K562 (cell line): Measurements from ENCODE around the gene NOL4L. TPM values are rescaled to one million over a fixed set of nuclear protein-coding genes. Genes with fewer than 3 reads are reported as not detected.

Experiments used
- ARID2 ChIP-seq: fragments of 450-650 bp; IDR thresholded peaks from 2 replicates; pipeline ENCODE4 v1.6.1; 2017; ENCODE audit warnings: antibody characterized with exemption, mild to moderate bottlenecking
- CAMTA2 ChIP-seq: fragments of 250-450 bp; sonication (Bioruptor Pico); conservative IDR thresholded peaks from 2 replicates; pipeline ENCODE4 v1.5.1; 2022
- CTBP1 ChIP-seq: fragments of 450-650 bp; IDR thresholded peaks from 2 replicates; pipeline ENCODE4 v1.6.1; 2016; ENCODE audit warnings: borderline replicate concordance
- CXXC5 ChIP-seq: fragments of 250-450 bp; sonication (Bioruptor Pico); IDR thresholded peaks from 2 replicates; pipeline ENCODE4 v1.8.0; 2022; ENCODE audit warnings: inconsistent platforms, mild to moderate bottlenecking, moderate library complexity
- ELF4 ChIP-seq: fragments of 450-650 bp; formaldehyde crosslinking; IDR thresholded peaks from 2 replicates; pipeline ENCODE4 v1.4.0; 2022; ENCODE audit warnings: missing genetic modification characterization
- HCFC1 ChIP-seq: IDR thresholded peaks from 2 replicates; pipeline ENCODE4 v1.6.1; 2012; ENCODE audit warnings: low read depth, low read length, improper control_type of control experiment
- KDM4B ChIP-seq, 2 experiments: fragments of 450-650 bp in 1 of 2; sonication (generic) in 1 of 2; IDR thresholded peaks; 2 replicates each; pipeline ENCODE4 v1.6.1; 2016 to 2017; ENCODE audit warnings: borderline replicate concordance in 2 of 2, antibody characterized with exemption in 1 of 2, low read depth in 1 of 2, mild to moderate bottlenecking in 1 of 2
- MAFF ChIP-seq: IDR thresholded peaks from 2 replicates; pipeline ENCODE4 v1.6.1; 2012; ENCODE audit warnings: low read length, improper control_type of control experiment
- MYC ChIP-seq, 2 experiments: fragments of 250-450 bp in 1 of 2; sonication (Bioruptor Pico) in 1 of 2; IDR thresholded peaks; 2 replicates each; pipeline versions ENCODE4 v1.5.1 to v1.6.1; 2012 to 2021; ENCODE audit warnings: low read depth in 2 of 2, borderline replicate concordance in 1 of 2, improper control_type of control experiment in 1 of 2, low read length in 1 of 2, mild to moderate bottlenecking in 1 of 2, moderate library complexity in 1 of 2
- POLR2G ChIP-seq: fragments of 200-400 bp; formaldehyde crosslinking; IDR thresholded peaks from 2 replicates; pipeline ENCODE4 v1.6.1; 2017; ENCODE audit warnings: low read depth, mild to moderate bottlenecking, antibody characterized with exemption, low read length, moderate library complexity
- RB1 ChIP-seq: fragments of 450-650 bp; IDR thresholded peaks from 2 replicates; pipeline ENCODE4 v1.6.1; 2017; ENCODE audit warnings: low read depth, mild to moderate bottlenecking
- RFX5 ChIP-seq: IDR thresholded peaks from 2 replicates; pipeline ENCODE4 v1.6.1; 2011; ENCODE audit warnings: low read depth, mild to moderate bottlenecking, improper control_type of control experiment, low read length
- SMC3 ChIP-seq: conservative IDR thresholded peaks from 2 replicates; pipeline ENCODE4 v1.6.1; 2011; ENCODE audit warnings: low read depth, low read length, improper control_type of control experiment; ENCODE audit not compliant: insufficient read depth
- TAF15 ChIP-seq: fragments of 200-400 bp; formaldehyde crosslinking; IDR thresholded peaks from 2 replicates; pipeline ENCODE4 v1.6.1; 2017; ENCODE audit warnings: mild to moderate bottlenecking, low read depth, low read length, moderate library complexity
- ZNF253 ChIP-seq: fragments of 250-450 bp; sonication (Bioruptor Pico); conservative IDR thresholded peaks from 2 replicates; pipeline ENCODE4 v1.6.1; 2021; ENCODE audit warnings: mild to moderate bottlenecking
- ZNF282 ChIP-seq: sonication (generic); formaldehyde crosslinking; IDR thresholded peaks from 2 replicates; pipeline ENCODE4 v1.8.1; 2023; ENCODE audit warnings: missing genetic modification reagents
- ZNF3 ChIP-seq: fragments of 250-450 bp; sonication (Bioruptor Pico); IDR thresholded peaks from 2 replicates; pipeline ENCODE4 v1.5.0; 2021; ENCODE audit warnings: mild to moderate bottlenecking, moderate library complexity
- polyA plus RNA-seq, 8 experiments: library from polyadenylated mRNA; depleted of rRNA in 4 of 8; stranded (reverse) in 5 of 8; unstranded in 3 of 8; fragments of >200 nt; fragmentation: Nextera tagmentation in 2 of 8; fragmentation: Illumina TruSeq in 1 of 8; extraction: Ambion mirVana in 2 of 8; extraction: Trizol in 1 of 8; gene quantifications; 2 replicates each; pipeline versions ENCODE4 v1.2.1 to v1.2.3, GENCODE V29; 2011 to 2014; ENCODE audit warnings: inconsistent platforms in 1 of 8, missing spikeins in 1 of 8
- total RNA-seq, 7 experiments: library from RNA; depleted of rRNA in 6 of 7; stranded (reverse); fragments of >200 nt in 6 of 7; fragmentation: Illumina TruSeq in 2 of 7; extraction: Trizol in 2 of 7; gene quantifications; 2 replicates each; pipeline versions ENCODE4 v1.2.1 to v1.2.3, GENCODE V29; 2011 to 2021; ENCODE audit warnings: low replicate concordance in 1 of 7
- TF ChIP-seq, protein P1 (sequence below): sonication (generic); formaldehyde crosslinking; IDR thresholded peaks from 2 replicates; pipeline ENCODE4 v1.8.0; 2022; ENCODE audit warnings: missing genetic modification reagents, mild to moderate bottlenecking, borderline replicate concordance
- TF ChIP-seq, protein P2 (sequence below): sonication (generic); formaldehyde crosslinking; IDR thresholded peaks from 2 replicates; pipeline ENCODE4 v1.8.0; 2022; ENCODE audit warnings: missing genetic modification reagents, mild to moderate bottlenecking, moderate library complexity, borderline replicate concordance
- TF ChIP-seq, protein P3 (sequence below): fragments of 450-650 bp; formaldehyde crosslinking; IDR thresholded peaks from 2 replicates; pipeline ENCODE4 v1.4.0; 2020; ENCODE audit warnings: mild to moderate bottlenecking, moderate library complexity
- TF ChIP-seq, protein P4 (sequence below), 2 experiments: fragments of 450-650 bp; conservative IDR thresholded peaks; 2 replicates each; pipeline ENCODE4 v1.6.1; 2017; ENCODE audit warnings: mild to moderate bottlenecking in 2 of 2, moderate library complexity in 2 of 2

Gene NOL4L
- total and polyA plus RNA-seq, 9 of the 15 experiments (the other 6 are each of a cell fraction or from before 2014, with no cell fraction given) = 5.1 to 36.2 (median 13.6) TPM

DNA sequence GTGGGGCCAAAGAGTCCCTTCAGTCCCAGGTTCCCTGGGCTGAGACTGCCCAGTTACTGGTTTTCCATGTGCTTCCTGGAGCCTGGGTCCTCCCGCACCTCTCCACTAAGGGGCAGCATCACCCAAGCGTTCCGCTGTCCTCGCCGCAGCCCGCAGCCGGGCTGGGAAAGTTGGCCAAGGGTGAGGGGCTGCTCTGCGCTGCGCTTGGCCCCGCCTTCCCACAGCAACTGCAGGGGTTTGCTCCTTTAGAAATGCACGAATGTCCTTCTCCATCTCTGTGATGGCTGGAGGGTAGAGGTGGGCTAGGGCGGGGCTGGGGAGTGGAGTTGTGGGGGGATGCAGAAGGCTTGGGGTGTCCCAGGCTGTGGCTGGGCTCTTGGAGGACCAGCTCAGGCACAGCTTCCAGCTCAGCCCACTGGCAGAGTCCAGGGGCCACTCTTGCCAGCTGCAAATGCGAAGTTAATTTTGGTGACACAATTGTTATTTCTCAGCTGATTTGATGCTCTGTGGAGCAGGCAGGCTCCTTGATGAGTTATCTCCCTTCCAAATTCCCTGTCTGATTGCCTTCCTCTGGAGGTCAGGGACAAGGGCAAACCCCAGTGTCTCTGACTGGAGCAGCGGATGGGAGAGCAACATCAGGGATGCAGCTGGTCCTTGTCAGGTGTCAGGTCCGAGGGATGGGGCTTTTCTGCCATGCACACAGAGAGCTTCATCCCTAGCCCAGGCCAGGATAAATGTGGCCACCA lies 63.2 kb downstream of the NOL4L start (continued):
- TF ChIP-seq, protein P1, sequence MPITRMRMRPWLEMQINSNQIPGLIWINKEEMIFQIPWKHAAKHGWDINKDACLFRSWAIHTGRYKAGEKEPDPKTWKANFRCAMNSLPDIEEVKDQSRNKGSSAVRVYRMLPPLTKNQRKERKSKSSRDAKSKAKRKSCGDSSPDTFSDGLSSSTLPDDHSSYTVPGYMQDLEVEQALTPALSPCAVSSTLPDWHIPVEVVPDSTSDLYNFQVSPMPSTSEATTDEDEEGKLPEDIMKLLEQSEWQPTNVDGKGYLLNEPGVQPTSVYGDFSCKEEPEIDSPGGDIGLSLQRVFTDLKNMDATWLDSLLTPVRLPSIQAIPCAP (CRISPR knock-in tag) = no peak
- TF ChIP-seq CTBP1 = peak; percentile 49; the same call in 1 of the 2 replicates
- TF ChIP-seq, protein P2, sequence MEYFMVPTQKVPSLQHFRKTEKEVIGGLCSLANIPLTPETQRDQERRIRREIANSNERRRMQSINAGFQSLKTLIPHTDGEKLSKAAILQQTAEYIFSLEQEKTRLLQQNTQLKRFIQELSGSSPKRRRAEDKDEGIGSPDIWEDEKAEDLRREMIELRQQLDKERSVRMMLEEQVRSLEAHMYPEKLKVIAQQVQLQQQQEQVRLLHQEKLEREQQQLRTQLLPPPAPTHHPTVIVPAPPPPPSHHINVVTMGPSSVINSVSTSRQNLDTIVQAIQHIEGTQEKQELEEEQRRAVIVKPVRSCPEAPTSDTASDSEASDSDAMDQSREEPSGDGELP (CRISPR knock-in tag) = peak; percentile 63; the same call in 1 of the 2 replicates
- TF ChIP-seq ZNF3 (CRISPR knock-in tag) = no peak
- 0 out of 4 replicates have a peak, but pooled peaks of 1 of the 2 experiments have one; percentile 44 for TF ChIP-seq KDM4B (IDR thresholded peaks at IDR 0.05; ENCODE audit: borderline replicate concordance in 2 of 2, low read depth in 1 of 2)
- TF ChIP-seq CXXC5 (CRISPR knock-in tag) = peak; percentile 20; the same call in 1 of the 2 replicates
- TF ChIP-seq ARID2 = peak; percentile 92; the same call in 1 of the 2 replicates
- TF ChIP-seq ZNF282 (CRISPR knock-in tag) = no peak
- peak; percentile 87 for TF ChIP-seq MYC (IDR thresholded peaks at IDR 0.05; ENCODE audit: low read depth, low read length)
- no peak for TF ChIP-seq MYC (CRISPR knock-in tag; IDR thresholded peaks at IDR 0.05; ENCODE audit: borderline replicate concordance, low read depth)
- TF ChIP-seq ZNF253 = no peak
- TF ChIP-seq MAFF = no peak
- TF ChIP-seq TAF15 = no peak
- TF ChIP-seq ELF4 (CRISPR knock-in tag) = peak; percentile 46; the same call in 1 of the 2 replicates
- 0 out of 2 replicates have a peak, but pooled peaks have one; percentile 31 for TF ChIP-seq POLR2G
- peak; percentile 62; the same call in 1 of the 2 replicates for TF ChIP-seq RB1
- TF ChIP-seq SMC3 = peak; percentile 98
- TF ChIP-seq RFX5 = no peak
- TF ChIP-seq, protein P3, sequence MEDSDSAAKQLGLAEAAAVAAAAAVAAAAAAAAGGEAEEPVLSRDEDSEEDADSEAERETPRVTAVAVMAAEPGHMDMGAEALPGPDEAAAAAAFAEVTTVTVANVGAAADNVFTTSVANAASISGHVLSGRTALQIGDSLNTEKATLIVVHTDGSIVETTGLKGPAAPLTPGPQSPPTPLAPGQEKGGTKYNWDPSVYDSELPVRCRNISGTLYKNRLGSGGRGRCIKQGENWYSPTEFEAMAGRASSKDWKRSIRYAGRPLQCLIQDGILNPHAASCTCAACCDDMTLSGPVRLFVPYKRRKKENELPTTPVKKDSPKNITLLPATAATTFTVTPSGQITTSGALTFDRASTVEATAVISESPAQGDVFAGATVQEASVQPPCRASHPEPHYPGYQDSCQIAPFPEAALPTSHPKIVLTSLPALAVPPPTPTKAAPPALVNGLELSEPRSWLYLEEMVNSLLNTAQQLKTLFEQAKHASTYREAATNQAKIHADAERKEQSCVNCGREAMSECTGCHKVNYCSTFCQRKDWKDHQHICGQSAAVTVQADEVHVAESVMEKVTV (CRISPR knock-in tag) = peak; percentile 87
- TF ChIP-seq, protein P4, sequence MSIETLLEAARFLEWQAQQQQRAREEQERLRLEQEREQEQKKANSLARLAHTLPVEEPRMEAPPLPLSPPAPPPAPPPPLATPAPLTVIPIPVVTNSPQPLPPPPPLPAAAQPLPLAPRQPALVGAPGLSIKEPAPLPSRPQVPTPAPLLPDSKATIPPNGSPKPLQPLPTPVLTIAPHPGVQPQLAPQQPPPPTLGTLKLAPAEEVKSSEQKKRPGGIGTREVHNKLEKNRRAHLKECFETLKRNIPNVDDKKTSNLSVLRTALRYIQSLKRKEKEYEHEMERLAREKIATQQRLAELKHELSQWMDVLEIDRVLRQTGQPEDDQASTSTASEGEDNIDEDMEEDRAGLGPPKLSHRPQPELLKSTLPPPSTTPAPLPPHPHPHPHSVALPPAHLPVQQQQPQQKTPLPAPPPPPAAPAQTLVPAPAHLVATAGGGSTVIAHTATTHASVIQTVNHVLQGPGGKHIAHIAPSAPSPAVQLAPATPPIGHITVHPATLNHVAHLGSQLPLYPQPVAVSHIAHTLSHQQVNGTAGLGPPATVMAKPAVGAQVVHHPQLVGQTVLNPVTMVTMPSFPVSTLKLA (conservative IDR thresholded peaks at IDR 0.05) = peak in 1 of 2 experiments; percentile 36; a peak in 1 of 4 replicates
- TF ChIP-seq HCFC1 = 0 out of 2 replicates have a peak, but pooled peaks have one; percentile 12
- no peak for TF ChIP-seq CAMTA2 (CRISPR knock-in tag)
